Activated naive CD4-positive, alpha-beta T cell treated with anti-CD3 and anti-CD28 coated beads, Interleukin-2, amount 50 U/mL, for 16 hours (primary cell): ENCODE measurements around the gene TOM1.
"Not testable (repeated sequence)": the region's sequence is repeated elsewhere in the genome, so short reads cannot be mapped to it uniquely, and the experiment has no call there.

Experiments used
- DNase-seq: peaks from one replicate; pipeline ENCODE4 v3.0.0-alpha.2; 2020

The TOM1 gene

DNA sequence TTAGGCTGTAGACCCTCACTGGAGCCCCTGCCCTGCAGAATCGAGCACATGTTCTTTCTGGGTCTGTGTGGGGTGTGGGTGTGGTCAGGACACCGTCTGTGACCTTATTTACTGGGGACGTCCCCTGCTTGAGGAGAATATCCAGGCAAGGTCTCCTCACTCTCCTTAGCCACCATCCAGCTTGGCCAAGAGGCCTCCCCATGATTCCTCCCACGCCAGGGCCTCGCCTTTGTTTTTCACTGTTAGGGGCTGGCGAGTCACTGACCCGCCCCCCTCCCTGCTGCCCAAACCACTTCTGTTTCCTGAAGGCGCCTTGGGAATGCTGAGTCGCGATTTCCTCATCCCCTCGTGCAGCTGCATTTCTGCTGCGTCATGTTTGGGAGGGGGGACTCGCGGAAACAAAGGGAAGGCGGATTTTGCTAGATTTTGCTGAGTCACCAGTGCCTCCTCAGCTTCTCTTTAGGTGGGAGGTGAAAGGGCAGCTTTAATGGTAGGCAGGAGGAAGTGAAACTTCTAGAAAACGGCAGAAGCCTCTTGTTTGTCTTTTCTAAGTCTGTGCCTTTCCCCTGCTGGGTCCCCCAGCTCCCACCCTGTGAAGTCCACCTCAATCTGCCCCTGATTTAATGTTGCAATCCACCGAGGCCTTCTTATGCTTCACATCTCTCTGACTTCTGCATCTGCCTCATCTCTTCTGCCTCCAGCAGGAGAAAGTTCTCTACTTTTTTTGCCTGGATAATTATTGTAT lies 77.2 kb downstream of the TOM1 start:
- DNase-seq = peak; percentile 29

- no peak for DNase-seq
These were observed 78.0 kb downstream of the TOM1 start for GRCh38 chr22:35377735-35378134.

DNA sequence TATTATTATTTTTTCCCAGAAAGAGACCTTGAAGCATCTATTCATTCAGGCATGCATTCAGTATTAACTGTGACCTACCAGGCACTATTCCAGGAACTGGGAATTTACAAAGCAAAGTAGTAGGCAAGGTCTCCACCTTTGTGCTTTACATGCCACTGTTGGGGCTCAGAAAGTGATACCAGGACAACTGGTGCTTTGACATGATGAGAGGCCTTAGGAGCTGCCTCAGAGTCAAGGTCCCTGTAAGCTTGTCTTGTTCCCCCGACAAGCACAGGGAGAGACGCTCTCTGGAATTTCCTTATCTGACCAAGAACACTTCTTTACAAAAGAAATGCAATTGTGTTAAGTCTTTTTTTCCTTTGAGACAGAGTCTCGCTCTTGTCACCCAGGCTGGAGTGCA lies 78.9 kb downstream of the TOM1 start:
- DNase-seq = no peak

DNA sequence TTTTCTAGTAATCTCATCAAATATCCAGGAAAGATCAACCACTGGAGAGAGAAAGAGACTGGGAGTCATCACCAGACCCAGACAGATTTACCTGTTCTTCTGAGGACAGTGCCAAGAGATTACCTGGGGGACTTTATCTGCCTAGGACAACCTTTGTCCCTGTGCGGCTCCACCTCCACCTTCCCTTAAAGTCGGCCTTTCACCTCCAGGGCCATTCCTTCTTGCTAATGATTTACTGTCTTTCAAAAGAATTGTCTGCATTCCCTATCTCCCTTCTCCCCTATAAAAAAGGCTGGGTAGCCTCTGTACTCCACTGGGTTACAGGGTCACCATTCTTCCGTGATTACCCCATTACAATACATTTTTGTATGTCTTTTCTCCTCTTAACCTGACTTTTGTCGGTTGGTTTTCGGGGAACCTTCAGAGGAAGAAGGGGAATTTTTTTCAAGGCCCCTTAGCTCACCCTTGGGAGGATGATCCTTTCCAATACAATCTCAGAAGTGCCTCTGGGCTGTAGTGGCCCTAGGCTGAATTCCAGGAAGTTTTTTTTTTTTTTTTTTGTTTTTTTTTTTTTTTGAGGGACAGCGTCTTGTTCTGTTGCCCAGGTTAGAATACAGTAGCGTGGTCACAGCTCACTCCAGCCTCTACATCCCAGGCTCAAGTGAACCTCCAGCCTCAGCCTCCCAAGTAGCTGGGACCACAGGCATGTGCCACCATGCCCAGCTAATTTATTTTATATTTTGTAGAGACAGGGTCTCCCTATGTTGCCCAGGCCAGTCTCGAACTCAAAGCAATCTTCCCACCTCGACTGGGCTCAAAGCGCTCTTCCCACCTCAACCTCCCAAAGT lies 79.7 kb downstream of the TOM1 start:
- DNase-seq = no peak

- DNase-seq = no peak
These were observed 80.3 kb downstream of the TOM1 start for GRCh38 chr22:35380013-35380412.

DNA sequence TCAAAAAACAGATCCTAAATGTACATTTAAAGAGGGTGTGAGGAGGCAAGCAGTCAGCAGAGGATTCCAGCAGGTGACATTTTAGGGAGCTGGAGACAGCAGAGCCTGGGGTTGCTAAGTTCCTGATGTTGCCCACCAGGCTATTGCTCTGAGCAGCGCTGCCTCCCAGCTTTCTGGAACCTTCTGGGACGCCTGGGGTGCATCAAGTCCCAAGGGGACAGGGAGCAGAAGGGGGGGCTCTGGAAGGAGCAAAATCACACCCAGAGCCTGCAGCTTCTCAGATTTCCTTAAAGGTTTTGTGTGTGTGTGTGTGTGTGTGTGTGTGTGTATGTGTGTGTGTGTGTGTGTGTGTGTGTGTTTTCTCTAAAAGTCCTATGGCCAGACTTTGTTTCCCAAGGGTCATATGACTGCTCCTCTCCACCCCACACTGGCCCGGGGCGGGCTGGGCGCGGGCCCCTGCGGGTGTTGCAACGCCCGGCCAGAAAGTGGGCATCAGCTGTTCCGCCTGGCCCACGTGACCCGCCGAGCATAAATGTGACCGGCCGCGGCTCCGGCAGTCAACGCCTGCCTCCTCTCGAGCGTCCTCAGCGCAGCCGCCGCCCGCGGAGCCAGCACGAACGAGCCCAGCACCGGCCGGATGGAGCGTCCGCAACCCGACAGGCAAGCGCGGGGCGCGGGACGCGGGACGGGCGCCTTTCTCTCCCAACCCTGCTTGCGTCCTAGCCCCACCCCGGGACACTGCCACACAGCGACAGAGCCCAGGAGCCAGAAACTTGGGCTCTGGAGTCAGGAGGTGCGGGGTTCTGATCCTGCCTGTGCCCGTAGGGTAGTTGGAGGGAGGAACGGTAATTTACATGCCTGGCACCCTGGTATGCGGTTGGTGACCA lies 81.1 kb downstream of the TOM1 start, which contains the start of gene HMOX1:
TSS of gene HMOX1 (plus strand) at position 560 of the 887 bp plus-strand sequence. CDS start at position 638, 78 bp downstream.
- DNase-seq = peak; percentile 44

GRCh38 chr22:35381424-35382009 lies 81.8 kb downstream of the TOM1 start:
- no peak for DNase-seq

DNA sequence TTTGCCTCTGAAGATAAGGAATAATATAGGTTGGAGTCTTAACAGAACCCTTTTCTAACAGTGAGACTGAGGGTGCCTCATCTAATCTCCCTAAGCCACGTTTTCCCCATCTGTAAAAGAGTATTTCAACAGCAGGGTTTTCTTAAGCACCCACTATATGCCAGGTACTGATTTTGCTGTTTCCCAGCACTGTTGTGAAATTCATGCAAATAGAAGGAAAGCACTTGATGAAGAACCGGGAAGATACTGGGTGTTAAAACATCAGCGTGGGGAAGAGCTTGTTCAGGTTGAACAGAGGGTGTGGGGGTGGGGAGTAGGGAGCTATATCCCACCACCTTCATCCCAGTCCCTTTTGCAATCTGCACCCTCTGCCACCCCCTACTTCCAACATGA lies 84.0 kb downstream of the TOM1 start:
- no peak for DNase-seq

- DNase-seq = no peak
These were observed 84.8 kb downstream of the TOM1 start for GRCh38 chr22:35384527-35384926.

- no peak for DNase-seq
These were observed 85.4 kb downstream of the TOM1 start for GRCh38 chr22:35384975-35385588.

DNA sequence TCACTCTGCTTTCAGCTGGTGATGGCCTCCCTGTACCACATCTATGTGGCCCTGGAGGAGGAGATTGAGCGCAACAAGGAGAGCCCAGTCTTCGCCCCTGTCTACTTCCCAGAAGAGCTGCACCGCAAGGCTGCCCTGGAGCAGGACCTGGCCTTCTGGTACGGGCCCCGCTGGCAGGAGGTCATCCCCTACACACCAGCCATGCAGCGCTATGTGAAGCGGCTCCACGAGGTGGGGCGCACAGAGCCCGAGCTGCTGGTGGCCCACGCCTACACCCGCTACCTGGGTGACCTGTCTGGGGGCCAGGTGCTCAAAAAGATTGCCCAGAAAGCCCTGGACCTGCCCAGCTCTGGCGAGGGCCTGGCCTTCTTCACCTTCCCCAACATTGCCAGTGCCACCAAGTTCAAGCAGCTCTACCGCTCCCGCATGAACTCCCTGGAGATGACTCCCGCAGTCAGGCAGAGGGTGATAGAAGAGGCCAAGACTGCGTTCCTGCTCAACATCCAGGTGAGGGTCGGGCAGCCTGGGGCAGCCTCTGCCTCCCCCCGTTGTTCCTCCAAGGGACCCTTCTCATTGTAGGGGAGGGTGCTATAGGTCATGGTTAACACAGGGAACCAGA lies 87.1 kb downstream of the TOM1 start:
- no peak for DNase-seq

- no peak for DNase-seq
These were observed 91.2 kb downstream of the TOM1 start for GRCh38 chr22:35390933-35391332.

GRCh38 chr22:35392357-35392756 lies 92.7 kb downstream of the TOM1 start:
- no peak for DNase-seq

- no peak for DNase-seq
These were observed 93.7 kb downstream of the TOM1 start for GRCh38 chr22:35393116-35394010.

- DNase-seq = no peak
These were observed 94.3 kb downstream of the TOM1 start for GRCh38 chr22:35394011-35394312.

DNA sequence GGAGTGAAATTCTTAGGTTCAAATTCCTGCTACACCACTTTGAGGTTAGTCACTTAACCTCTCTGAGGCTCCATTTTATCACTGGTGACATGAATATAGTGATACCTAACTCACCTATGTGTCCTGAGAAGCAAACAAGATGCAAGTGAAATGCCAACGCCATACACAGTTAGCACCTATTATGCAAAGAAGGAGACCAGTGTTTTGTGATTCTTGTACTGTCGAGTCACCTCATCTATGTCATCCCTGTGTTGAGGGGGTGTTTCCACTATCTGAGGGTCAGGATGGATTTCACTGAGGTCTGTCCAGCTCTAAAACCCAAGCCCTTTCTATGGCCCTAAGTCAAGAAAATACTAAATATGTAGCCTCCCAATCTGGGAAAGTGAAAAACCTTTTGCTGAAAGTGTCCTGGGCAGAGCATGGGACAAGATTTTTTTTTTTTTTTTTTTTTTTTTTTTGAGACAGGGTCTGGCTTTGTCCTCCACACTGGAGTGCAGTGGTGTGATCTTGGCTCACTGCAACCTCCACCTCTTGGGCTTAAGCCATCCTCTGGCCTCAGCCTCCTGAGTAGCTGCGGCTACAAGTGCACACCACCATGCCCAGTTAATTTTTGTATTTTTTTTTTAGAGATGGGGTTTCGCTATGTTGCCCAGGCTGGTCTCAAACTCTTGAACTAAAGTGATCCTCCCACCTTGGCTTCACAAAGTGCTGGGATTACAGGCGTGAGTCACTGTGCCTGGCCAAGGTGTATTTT lies 95.3 kb downstream of the TOM1 start:
- DNase-seq = no peak

GRCh38 chr22:35396622-35397021 lies 96.9 kb downstream of the TOM1 start:
- not testable (repeated sequence) for DNase-seq

- DNase-seq = no peak
These were observed 97.6 kb downstream of the TOM1 start for GRCh38 chr22:35397095-35397904.
